ENCODE measurements around the gene HOXB3.
A peak's percentile ranks its signal among the peaks of the same experiment; 100 is the strongest.

HOXB3 gene

DNA sequence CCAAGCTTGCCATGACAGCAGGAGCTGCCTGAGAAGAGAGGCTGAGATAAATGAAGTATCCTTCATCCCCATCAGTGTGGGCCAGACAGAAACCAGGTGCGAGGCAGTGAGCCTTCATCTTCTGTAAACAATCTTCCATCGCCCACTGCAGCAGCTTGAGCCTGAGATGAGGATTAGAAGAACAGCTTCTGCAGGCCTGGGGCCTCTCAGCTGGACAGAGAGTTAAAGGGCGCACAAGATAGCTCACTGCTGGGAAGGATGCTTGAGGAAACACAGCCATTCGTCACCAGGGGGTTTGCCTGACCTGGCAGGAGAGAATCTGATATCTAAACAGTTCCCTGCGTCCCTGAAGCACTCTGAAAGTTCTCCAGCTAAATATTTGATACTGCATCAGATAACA lies 86.3 kb downstream of the HOXB3 start:
- TF ChIP-seq, protein P1, sequence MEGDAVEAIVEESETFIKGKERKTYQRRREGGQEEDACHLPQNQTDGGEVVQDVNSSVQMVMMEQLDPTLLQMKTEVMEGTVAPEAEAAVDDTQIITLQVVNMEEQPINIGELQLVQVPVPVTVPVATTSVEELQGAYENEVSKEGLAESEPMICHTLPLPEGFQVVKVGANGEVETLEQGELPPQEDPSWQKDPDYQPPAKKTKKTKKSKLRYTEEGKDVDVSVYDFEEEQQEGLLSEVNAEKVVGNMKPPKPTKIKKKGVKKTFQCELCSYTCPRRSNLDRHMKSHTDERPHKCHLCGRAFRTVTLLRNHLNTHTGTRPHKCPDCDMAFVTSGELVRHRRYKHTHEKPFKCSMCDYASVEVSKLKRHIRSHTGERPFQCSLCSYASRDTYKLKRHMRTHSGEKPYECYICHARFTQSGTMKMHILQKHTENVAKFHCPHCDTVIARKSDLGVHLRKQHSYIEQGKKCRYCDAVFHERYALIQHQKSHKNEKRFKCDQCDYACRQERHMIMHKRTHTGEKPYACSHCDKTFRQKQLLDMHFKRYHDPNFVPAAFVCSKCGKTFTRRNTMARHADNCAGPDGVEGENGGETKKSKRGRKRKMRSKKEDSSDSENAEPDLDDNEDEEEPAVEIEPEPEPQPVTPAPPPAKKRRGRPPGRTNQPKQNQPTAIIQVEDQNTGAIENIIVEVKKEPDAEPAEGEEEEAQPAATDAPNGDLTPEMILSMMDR (conservative IDR thresholded peaks at IDR 0.05; ENCODE audit: control insufficient read depth, insufficient read depth, low read depth, low read length): no peak
- DNase-seq (ENCODE audit: low read depth): no peak
- no peak overlapping the region for H3K4me3 ChIP-seq (ENCODE audit: control insufficient read depth, low read depth, low read length)

DNA sequence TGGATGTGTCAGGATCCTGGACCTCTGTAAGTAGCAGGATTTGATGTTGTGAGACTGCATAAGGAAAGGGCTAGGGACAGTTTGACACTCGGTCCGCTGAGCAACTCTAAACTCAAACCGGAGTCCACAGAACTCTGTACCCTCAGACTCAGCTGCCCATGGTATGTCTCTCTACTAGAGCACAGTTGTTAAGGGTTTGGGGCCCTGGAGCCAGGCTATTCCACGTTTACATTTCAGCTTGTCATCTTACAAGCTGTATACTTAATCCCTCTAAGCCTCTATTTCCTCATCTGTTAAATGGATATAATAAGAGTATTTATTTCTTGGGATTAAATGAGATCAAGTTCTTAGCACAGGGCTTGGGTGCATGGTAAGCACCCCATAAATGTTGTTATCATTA lies 87.1 kb downstream of the HOXB3 start:
- H3K4me3 ChIP-seq (ENCODE audit: control insufficient read depth, low read depth, low read length): no peak overlapping the region
- TF ChIP-seq, protein P1 (conservative IDR thresholded peaks at IDR 0.05; ENCODE audit: control insufficient read depth, insufficient read depth, low read depth, low read length): no peak
- no peak for DNase-seq (ENCODE audit: low read depth)

GRCh38 chr17:48502312-48502711 lies 87.7 kb downstream of the HOXB3 start:
- no peak for DNase-seq (ENCODE audit: low read depth)
- TF ChIP-seq, protein P1 (conservative IDR thresholded peaks at IDR 0.05; ENCODE audit: control insufficient read depth, insufficient read depth, low read depth, low read length): no peak
- H3K4me3 ChIP-seq (ENCODE audit: control insufficient read depth, low read depth, low read length): no peak overlapping the region

DNA sequence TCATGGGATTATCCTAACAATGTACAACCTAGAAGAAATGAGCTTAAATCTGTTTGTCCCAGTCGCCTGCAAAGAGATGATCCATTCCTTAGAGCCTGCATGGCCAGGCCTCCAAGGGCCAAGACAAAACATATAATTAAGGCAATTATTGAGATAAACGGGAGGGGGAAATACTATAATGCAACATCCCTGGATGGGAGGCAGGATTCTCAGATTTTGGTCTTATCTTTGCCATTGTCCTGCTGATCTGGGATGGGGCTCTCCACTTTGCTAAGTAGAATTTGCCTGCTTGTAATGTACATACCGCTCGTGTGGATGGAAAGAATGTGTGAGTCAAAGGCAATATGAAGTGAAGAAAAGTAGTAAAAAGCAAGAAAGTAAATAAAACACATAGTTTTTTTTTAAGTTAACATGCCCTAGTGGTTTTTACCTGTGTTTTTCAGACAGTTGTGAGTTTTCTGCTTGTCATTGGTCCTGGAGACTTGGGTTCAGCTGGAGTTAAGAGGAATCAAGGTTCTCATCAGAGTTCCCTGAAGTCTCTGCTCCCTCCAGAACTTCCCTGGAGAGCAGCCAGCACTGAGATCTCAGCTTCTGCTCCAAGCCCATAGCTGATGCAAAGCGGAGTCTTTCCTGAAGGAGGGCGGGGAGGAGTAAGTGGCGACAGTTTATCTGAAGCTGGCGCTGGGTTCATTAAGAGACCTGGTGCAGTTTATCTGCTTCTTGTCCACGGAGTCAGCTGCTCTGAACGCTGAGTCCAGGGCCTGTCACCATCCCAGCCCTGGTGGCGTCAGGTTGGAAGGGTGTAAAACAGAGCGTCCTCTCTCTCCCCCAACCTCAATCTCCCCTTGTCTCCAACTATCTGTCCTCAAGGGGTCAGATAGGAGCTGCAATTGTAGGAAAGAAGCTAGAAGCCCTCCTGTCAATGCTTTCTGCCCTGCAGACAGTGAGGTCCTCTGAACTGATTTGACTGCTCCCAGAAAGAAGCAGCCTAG lies 89.3 kb downstream of the HOXB3 start:
- TF ChIP-seq, protein P1 (conservative IDR thresholded peaks at IDR 0.05; ENCODE audit: control insufficient read depth, insufficient read depth, low read depth, low read length): no peak
- no peak overlapping the region for H3K4me3 ChIP-seq (ENCODE audit: control insufficient read depth, low read depth, low read length)
- DNase-seq (ENCODE audit: low read depth): no peak

GRCh38 chr17:48499735-48500434 lies 90.2 kb downstream of the HOXB3 start:
- TF ChIP-seq, protein P1 (conservative IDR thresholded peaks at IDR 0.05; ENCODE audit: control insufficient read depth, insufficient read depth, low read depth, low read length): no peak
- H3K4me3 ChIP-seq (ENCODE audit: control insufficient read depth, low read depth, low read length): no peak overlapping the region
- no peak for DNase-seq (ENCODE audit: low read depth)

- peak; percentile 73 for DNase-seq (ENCODE audit: low read depth)
- TF ChIP-seq, protein P1 (conservative IDR thresholded peaks at IDR 0.05; ENCODE audit: control insufficient read depth, insufficient read depth, low read depth, low read length): no peak
- no peak overlapping the region for H3K4me3 ChIP-seq (ENCODE audit: control insufficient read depth, low read depth, low read length)
Measured at GRCh38 chr17:48499248-48499647, 90.8 kb downstream of the HOXB3 start.
